Measurements from ENCODE around the gene HSDL1. TPM values are rescaled to one million over a fixed set of nuclear protein-coding genes. Genes with fewer than 3 reads are reported as not detected.

HSDL1 gene
- total and polyA plus RNA-seq, 8 donors, result 7.2 to 374 (median 9.2) TPM

- 16 to 24% (median 21%) methylated on average over 13 of the region's 13 CpGs for WGBS, 5 donors
- peak overlapping the region in 2 of 5 donors; percentile 78 to 90 for H3K27ac ChIP-seq
- H3K9me3 ChIP-seq, result no peaks in the 10 kb centered on the region
- no peak for TF ChIP-seq POLR2AphosphoS5 (IDR thresholded peaks at IDR 0.05)
- TF ChIP-seq POLR2A (IDR thresholded peaks at IDR 0.05), result no peak
- TF ChIP-seq EP300 (IDR thresholded peaks at IDR 0.05), result no peak
- H3K4me3 ChIP-seq, result peak overlapping the region; percentile 97 to 98 (median 98)
- peak in 1 of 2 donors; percentile 39 for DNase-seq
- no peaks in the 10 kb centered on the region for H3K36me3 ChIP-seq
- H3K27me3 ChIP-seq, result no peaks in the 10 kb centered on the region
- intact Hi-C loops (cut with DNase I; ENCODE audit: low total_unique reads), result no loop called here
- peaks cover 15 to 30% (median 24%) of the 10 kb centered on the region in 4 donors for H3K4me1 ChIP-seq
Measured at GRCh38 chr16:84143784-84144199, 1.2 kb downstream of the HSDL1 start.

DNA sequence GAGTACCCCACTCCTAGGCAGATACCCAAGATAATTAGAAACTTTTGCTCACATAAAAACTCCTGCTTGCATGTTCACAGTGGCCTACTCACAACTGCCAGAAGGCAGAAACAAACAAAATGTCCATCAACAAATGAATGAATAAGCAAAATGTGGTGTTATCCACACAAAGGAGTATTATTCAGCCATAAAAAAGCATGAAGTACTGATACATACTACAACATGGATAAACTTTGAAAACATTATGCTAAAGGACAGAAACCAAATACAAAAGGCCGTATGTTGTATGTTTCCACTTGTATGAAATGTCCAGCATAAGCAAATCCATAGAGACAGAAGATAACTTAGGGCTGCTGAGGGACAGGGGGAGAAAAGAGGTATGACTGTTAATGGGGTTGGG is 1.9 kb downstream of the HSDL1 start:
- TF ChIP-seq EP300 (IDR thresholded peaks at IDR 0.05) (no peak), POLR2A (IDR thresholded peaks at IDR 0.05) (no peak), POLR2AphosphoS5 (IDR thresholded peaks at IDR 0.05) (no peak), CTCF (IDR thresholded peaks at IDR 0.05) (no peak)
- no peaks in the 10 kb centered on the region for H3K9me3 ChIP-seq
- H3K4me3 ChIP-seq, result no peak overlapping the region
- DNase-seq, result no peak
- H3K4me1 ChIP-seq, result peaks cover 15 to 34% (median 24%) of the 10 kb centered on the region in 4 donors
- 91 to 100% (median 96%) methylated on average over 1 of the region's 1 CpG for WGBS, 5 donors
- no peaks in the 10 kb centered on the region for H3K27me3 ChIP-seq
- no peaks in the 10 kb centered on the region for H3K36me3 ChIP-seq
- intact Hi-C loops (cut with DNase I; ENCODE audit: low total_unique reads), result no loop called here
- no peak overlapping the region for H3K27ac ChIP-seq

- no peaks in the 10 kb centered on the region for H3K27me3 ChIP-seq
- intact Hi-C loops (cut with DNase I; ENCODE audit: low total_unique reads), result no loop called here
- H3K4me1 ChIP-seq, result peaks cover 15 to 34% (median 24%) of the 10 kb centered on the region in 4 donors
- no peak overlapping the region for H3K27ac ChIP-seq
- WGBS, 5 donors, result 63 to 72% (median 67%) methylated on average over 13 of the region's 13 CpGs
- no peaks in the 10 kb centered on the region for H3K36me3 ChIP-seq
- no peaks in the 10 kb centered on the region for H3K9me3 ChIP-seq
- TF ChIP-seq POLR2A (IDR thresholded peaks at IDR 0.05) (no peak), POLR2AphosphoS5 (IDR thresholded peaks at IDR 0.05) (no peak), EP300 (IDR thresholded peaks at IDR 0.05) (no peak), CTCF (IDR thresholded peaks at IDR 0.05) (no peak)
- no peak overlapping the region for H3K4me3 ChIP-seq
- peak in 1 of 2 donors; percentile 24 for DNase-seq
Measured at GRCh38 chr16:84141143-84141670, 3.8 kb downstream of the HSDL1 start.

- 69 to 82% (median 77%) methylated on average over 6 of the region's 6 CpGs for WGBS, 5 donors
- no peak for DNase-seq
- no peak for TF ChIP-seq CTCF (IDR thresholded peaks at IDR 0.05)
- no peak for TF ChIP-seq EP300 (IDR thresholded peaks at IDR 0.05)
- TF ChIP-seq POLR2AphosphoS5 (IDR thresholded peaks at IDR 0.05), result no peak
- Histone ChIP-seq H3K27ac (peak overlapping the region in 1 of 5 donors; percentile 68), H3K27me3 (no peaks in the 10 kb centered on the region), H3K9me3 (no peaks in the 10 kb centered on the region), H3K4me3 (no peak overlapping the region), H3K4me1 (peaks cover 10 to 27% (median 16%) of the 10 kb centered on the region in 4 donors), H3K36me3 (no peaks in the 10 kb centered on the region)
- intact Hi-C loops (cut with DNase I; ENCODE audit: low total_unique reads), result no loop called here
Measured at GRCh38 chr16:84139628-84140258, 5.2 kb downstream of the HSDL1 start.
